ENCODE results near the gene REV1. TPM values are rescaled to one million over a fixed set of nuclear protein-coding genes. Genes with fewer than 3 reads are reported as not detected.

The REV1 gene
- total and polyA plus RNA-seq, 9 of the 15 experiments (the other 6 are each of a cell fraction or from before 2014, with no cell fraction given): 12.8 to 54.4 (median 29.6) TPM

Other genes starting within 250 kb of the REV1 start
- gene LYG2, start 234.4 kb downstream of the REV1 start, total RNA-seq (2014; rRNA removed): not detected in 2 replicates
- not detected in 2 replicates for gene LYG2, start 234.4 kb downstream of the REV1 start, total RNA-seq (2014; rRNA removed; fragmentation: Illumina TruSeq; extraction: Trizol)
- 0.34 TPM in 1 of 2 replicates, not detected in the other for gene LYG2, start 234.4 kb downstream of the REV1 start, total RNA-seq (2015; rRNA removed; fragmentation: Illumina TruSeq; extraction: Trizol)
- gene LYG2, start 234.4 kb downstream of the REV1 start, total RNA-seq (2021): not detected in 2 replicates
- gene LYG2, start 234.4 kb downstream of the REV1 start, polyA plus RNA-seq (2011; rRNA removed): not detected in 2 replicates
- gene LYG2, start 234.4 kb downstream of the REV1 start, polyA plus RNA-seq (2014; fragmentation: Illumina TruSeq; extraction: Trizol): not detected in 2 replicates
- gene LYG2, start 234.4 kb downstream of the REV1 start, polyA plus RNA-seq (2014; fragmentation: Nextera tagmentation; extraction: Ambion mirVana): under 1 TPM; 0.15 to 0.21 TPM
- gene LYG2, start 234.4 kb downstream of the REV1 start, polyA plus RNA-seq (2014; rRNA removed): 0.17 TPM in 1 of 2 replicates, not detected in the other
- gene LYG1, start 188.8 kb downstream of the REV1 start, total RNA-seq (2014; rRNA removed): 0.64 and 0.94 TPM in 2 replicates
- 1.0 and 1.1 TPM in 2 replicates for gene LYG1, start 188.8 kb downstream of the REV1 start, total RNA-seq (2014; rRNA removed; fragmentation: Illumina TruSeq; extraction: Trizol)
- gene LYG1, start 188.8 kb downstream of the REV1 start, total RNA-seq (2015; rRNA removed; fragmentation: Illumina TruSeq; extraction: Trizol): 1.1 and 1.2 TPM in 2 replicates
- gene LYG1, start 188.8 kb downstream of the REV1 start, total RNA-seq (2021): 0.91 and 1.3 TPM in 2 replicates
- 2.6 and 4.7 TPM in 2 replicates for gene LYG1, start 188.8 kb downstream of the REV1 start, polyA plus RNA-seq (2011; rRNA removed)
- 0.68 and 1.4 TPM in 2 replicates for gene LYG1, start 188.8 kb downstream of the REV1 start, polyA plus RNA-seq (2014; fragmentation: Illumina TruSeq; extraction: Trizol)
- gene LYG1, start 188.8 kb downstream of the REV1 start, polyA plus RNA-seq (2014; fragmentation: Nextera tagmentation; extraction: Ambion mirVana): 1 to 10 TPM; 1.7 to 1.8 TPM
- gene LYG1, start 188.8 kb downstream of the REV1 start, polyA plus RNA-seq (2014; rRNA removed): 1.2 and 1.7 TPM in 2 replicates
- gene TXNDC9, start 153.7 kb downstream of the REV1 start, total RNA-seq (2014; rRNA removed): 34.4 and 39.2 TPM in 2 replicates
- 75.8 and 85.2 TPM in 2 replicates for gene TXNDC9, start 153.7 kb downstream of the REV1 start, total RNA-seq (2014; rRNA removed; fragmentation: Illumina TruSeq; extraction: Trizol)
- gene TXNDC9, start 153.7 kb downstream of the REV1 start, total RNA-seq (2015; rRNA removed; fragmentation: Illumina TruSeq; extraction: Trizol): 67.4 and 68.8 TPM in 2 replicates
- gene TXNDC9, start 153.7 kb downstream of the REV1 start, total RNA-seq (2021): 37.1 and 37.5 TPM in 2 replicates
- 46.3 and 65.5 TPM in 2 replicates for gene TXNDC9, start 153.7 kb downstream of the REV1 start, polyA plus RNA-seq (2011; rRNA removed)
- 58.3 and 58.4 TPM in 2 replicates for gene TXNDC9, start 153.7 kb downstream of the REV1 start, polyA plus RNA-seq (2014; fragmentation: Illumina TruSeq; extraction: Trizol)
- 100 to 1,000 TPM; 194 to 211 TPM for gene TXNDC9, start 153.7 kb downstream of the REV1 start, polyA plus RNA-seq (2014; fragmentation: Nextera tagmentation; extraction: Ambion mirVana)
- 44.6 and 51.3 TPM in 2 replicates for gene TXNDC9, start 153.7 kb downstream of the REV1 start, polyA plus RNA-seq (2014; rRNA removed)
- 45.4 and 47.7 TPM in 2 replicates for gene EIF5B, start 152.6 kb downstream of the REV1 start, total RNA-seq (2014; rRNA removed)
- gene EIF5B, start 152.6 kb downstream of the REV1 start, total RNA-seq (2014; rRNA removed; fragmentation: Illumina TruSeq; extraction: Trizol): 33.8 and 41.5 TPM in 2 replicates
- 45.1 and 48.8 TPM in 2 replicates for gene EIF5B, start 152.6 kb downstream of the REV1 start, total RNA-seq (2015; rRNA removed; fragmentation: Illumina TruSeq; extraction: Trizol)
- 48.3 and 56.4 TPM in 2 replicates for gene EIF5B, start 152.6 kb downstream of the REV1 start, total RNA-seq (2021)
- 26.2 and 38.2 TPM in 2 replicates for gene EIF5B, start 152.6 kb downstream of the REV1 start, polyA plus RNA-seq (2011; rRNA removed)
- 121 and 143 TPM in 2 replicates for gene EIF5B, start 152.6 kb downstream of the REV1 start, polyA plus RNA-seq (2014; fragmentation: Illumina TruSeq; extraction: Trizol)
- gene EIF5B, start 152.6 kb downstream of the REV1 start, polyA plus RNA-seq (2014; fragmentation: Nextera tagmentation; extraction: Ambion mirVana): 10 to 100 TPM; 26.5 to 33.2 TPM
- 48.0 and 76.4 TPM in 2 replicates for gene EIF5B, start 152.6 kb downstream of the REV1 start, polyA plus RNA-seq (2014; rRNA removed)